Measurements from ENCODE around the gene NPAS1.

Gene NPAS1

DNA sequence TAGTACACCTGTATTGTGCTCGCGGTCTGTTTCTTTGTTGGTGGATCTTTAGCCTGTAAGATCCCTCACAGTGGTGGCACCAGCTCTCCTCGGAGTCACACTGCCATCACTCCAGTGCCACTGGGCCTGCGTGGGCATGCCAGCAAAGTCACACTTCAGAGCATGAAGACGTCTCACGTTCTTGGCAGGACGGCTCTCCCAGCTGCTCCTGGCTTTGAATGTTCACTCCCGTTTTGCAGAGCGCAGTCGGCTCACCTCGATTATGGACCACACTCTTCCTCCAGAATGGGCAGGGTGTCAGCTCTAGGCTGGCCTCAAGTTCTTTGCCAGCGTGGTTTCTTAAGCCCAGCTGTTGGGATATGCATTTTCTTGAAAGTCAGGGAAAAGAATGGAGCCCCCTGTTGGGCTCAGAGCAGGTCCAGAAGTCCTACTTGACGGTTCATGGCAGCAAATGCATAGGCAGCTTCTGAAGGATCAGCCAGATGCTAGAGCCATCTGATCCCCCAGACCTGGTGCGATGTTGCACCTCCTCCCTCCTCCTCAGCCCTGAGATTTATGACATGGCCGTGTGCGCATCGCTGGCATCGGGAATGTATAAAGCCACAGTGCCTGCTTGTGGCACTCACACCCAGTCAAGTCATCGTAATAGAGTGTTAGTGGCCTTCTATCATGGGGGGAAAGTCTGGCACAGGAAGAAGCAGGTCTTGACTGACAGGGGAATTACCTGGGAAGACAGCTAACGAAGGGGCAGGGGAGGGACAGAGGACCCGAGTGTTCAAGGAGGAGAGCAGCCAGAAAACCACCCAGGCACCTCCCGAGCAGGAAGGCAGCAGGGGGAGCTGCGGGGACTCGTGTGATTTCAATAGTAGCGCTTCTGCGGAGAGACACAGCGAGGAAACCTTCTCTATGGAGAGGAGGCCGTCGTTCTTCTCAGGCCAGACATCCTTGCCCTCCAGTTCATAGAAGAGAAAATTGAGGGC is 40.2 kb upstream of the NPAS1 start:
- TF ChIP-seq, protein P1, sequence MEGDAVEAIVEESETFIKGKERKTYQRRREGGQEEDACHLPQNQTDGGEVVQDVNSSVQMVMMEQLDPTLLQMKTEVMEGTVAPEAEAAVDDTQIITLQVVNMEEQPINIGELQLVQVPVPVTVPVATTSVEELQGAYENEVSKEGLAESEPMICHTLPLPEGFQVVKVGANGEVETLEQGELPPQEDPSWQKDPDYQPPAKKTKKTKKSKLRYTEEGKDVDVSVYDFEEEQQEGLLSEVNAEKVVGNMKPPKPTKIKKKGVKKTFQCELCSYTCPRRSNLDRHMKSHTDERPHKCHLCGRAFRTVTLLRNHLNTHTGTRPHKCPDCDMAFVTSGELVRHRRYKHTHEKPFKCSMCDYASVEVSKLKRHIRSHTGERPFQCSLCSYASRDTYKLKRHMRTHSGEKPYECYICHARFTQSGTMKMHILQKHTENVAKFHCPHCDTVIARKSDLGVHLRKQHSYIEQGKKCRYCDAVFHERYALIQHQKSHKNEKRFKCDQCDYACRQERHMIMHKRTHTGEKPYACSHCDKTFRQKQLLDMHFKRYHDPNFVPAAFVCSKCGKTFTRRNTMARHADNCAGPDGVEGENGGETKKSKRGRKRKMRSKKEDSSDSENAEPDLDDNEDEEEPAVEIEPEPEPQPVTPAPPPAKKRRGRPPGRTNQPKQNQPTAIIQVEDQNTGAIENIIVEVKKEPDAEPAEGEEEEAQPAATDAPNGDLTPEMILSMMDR (IDR thresholded peaks at IDR 0.05): no peak
- Histone ChIP-seq H3K9me3 (no peaks in the 10 kb centered on the region), H3K4me3 (no peak overlapping the region), H3K4me1 (peaks cover 15 to 98% (median 88%) of the 10 kb centered on the region in 4 donors), H3K27me3 (no peaks in the 10 kb centered on the region), H3K27ac (peak overlapping the region; percentile 81 to 82), H3K36me3 (no peaks in the 10 kb centered on the region)
- intact Hi-C loops (cut with DNase I; ENCODE audit: low total_unique reads): loop anchor here (5.0 kb wide), 1 partner anchor 42 kb away; no protein-coding TSS in a partner anchor
- DNase-seq: peak in 1 of 2 donors; percentile 68

DNA sequence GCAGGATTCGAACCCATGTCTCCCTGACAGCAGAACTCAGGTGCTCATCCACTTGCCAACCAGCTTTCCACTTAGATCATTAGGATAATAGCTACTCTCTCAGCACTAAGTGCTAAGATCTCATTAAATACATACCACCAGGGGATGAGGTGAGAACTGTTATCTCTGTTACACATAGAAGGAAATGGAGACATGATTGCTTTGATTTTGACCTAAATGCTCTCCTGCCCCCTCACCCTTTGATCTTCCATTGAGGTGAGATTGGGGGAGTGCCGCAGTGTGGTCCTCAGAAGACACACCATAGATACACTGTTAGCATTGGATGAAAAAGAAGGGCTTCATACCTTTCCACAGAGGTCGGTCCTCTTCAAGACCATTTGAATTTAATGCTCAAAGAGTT is 38.9 kb upstream of the NPAS1 start:
- peaks cover 15 to 97% (median 84%) of the 10 kb centered on the region in 4 donors for H3K4me1 ChIP-seq
- no peaks in the 10 kb centered on the region for H3K27me3 ChIP-seq
- TF ChIP-seq, protein P1 (IDR thresholded peaks at IDR 0.05): no peak
- H3K4me3 ChIP-seq: no peak overlapping the region
- no peaks in the 10 kb centered on the region for H3K9me3 ChIP-seq
- peak overlapping the region; percentile 81 to 82 for H3K27ac ChIP-seq
- intact Hi-C loops (cut with DNase I; ENCODE audit: low total_unique reads): no loop called here
- H3K36me3 ChIP-seq: no peaks in the 10 kb centered on the region
- DNase-seq: no peak

DNA sequence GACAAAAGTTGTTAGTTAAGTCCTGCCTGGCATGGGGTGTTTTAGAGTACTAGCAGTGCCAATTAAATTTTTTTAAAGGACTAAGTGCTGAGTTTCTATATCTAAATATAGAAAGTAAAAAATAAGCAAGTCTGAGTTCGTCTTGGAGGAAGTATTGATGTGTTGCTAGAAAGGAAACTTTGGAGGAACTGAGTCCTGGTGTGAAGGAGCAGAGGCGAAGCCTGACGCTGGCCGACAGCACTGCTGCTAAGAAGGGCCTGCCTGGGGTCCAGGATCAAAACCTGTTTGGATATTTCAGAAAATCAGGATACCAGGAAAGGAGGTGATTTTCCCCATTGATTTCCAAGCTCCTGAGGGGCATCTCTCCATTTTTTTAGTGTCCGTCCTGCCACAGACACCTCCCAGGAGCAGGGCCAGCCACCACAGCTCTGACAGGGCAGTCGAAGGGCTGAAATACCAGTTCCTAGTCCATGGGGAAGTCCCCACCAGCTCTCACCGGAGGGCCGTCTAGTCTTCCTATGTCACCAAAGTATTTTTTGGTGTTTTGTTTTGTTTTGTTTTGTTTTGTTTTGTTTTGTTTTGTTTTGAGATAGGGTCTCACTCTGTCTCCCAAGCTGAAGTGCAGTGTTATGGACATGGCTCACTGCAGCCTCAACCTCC is 38.2 kb upstream of the NPAS1 start:
- Histone ChIP-seq H3K4me1 (peaks cover 14 to 93% (median 80%) of the 10 kb centered on the region in 4 donors), H3K4me3 (no peak overlapping the region), H3K27ac (peak overlapping the region; percentile 41 to 81), H3K9me3 (no peaks in the 10 kb centered on the region), H3K27me3 (no peaks in the 10 kb centered on the region), H3K36me3 (no peaks in the 10 kb centered on the region)
- intact Hi-C loops (cut with DNase I; ENCODE audit: low total_unique reads): no loop called here
- TF ChIP-seq, protein P1 (IDR thresholded peaks at IDR 0.05): no peak
- peak in 1 of 2 donors; percentile 62 for DNase-seq

DNA sequence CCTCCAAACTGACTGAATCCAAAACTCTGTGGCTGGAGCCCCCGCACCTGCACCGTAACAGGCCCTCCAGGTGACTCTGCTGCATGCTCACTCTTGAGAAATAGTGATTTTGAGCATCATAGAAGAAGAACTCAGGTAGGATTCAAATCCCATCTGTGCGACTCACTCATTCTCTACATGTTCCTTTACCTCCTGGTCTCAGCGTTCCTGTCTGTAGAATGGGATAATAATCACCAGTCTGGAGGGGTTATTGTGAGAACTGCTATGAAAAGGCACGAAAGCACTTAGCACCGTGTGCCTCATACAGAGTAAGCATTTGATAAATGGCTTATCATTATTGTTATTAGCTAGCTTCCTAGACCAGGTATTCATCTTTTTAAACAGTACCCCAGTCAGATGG is 36.5 kb upstream of the NPAS1 start:
- TF ChIP-seq, protein P1 (IDR thresholded peaks at IDR 0.05): no peak
- Histone ChIP-seq H3K36me3 (peaks cover 0 to 3% (median 3%) of the 10 kb centered on the region in 3 donors), H3K4me3 (no peak overlapping the region), H3K4me1 (peaks cover 0 to 76% (median 63%) of the 10 kb centered on the region in 4 donors), H3K27ac (peak overlapping the region in 1 of 2 donors; percentile 81), H3K9me3 (no peaks in the 10 kb centered on the region), H3K27me3 (no peaks in the 10 kb centered on the region)
- DNase-seq: no peak
- intact Hi-C loops (cut with DNase I; ENCODE audit: low total_unique reads): no loop called here

DNA sequence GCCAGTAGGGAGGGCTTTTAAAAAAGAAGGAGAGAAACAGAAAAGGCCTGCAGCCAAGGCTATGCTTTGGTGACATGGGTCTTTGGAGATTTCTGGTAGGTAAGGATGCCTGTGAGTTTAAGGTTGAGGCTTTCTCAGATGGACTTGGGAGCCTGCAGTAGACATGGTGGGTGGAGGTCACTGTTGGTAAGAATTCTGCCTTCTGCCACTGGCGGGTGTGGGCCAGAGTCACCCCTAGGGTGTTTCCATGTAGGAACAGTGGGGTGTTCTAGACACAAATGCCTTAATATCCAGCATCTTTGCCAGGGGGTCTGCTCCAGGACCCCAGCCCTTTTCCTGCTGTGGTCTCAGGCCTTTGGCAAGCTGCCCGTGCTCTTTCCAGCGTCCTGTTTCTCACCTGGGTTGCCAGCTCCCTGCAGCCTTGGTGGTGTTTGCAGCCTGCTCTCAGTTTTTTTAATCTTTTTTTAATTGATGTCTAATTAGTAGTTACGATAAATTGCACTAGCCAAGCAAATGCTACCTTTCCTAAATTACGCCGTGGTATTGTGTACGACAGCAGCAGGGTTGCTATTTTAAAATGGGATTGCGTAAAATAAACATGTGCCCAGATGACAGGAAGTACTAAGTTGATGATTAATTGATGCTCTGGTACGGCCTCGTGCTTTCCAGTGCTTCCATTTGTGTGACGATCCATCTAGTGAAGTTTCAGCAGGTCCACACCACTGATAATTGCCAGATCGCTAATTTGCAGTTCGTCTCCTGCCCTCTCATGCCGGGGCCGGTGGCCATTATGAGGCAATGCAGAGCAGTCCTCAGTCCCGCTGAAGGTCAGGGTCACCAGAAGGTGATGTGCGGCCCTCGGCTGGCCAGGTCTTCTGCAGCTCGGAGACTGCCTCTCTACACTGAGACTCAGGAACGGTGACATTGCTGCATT is 35.3 kb upstream of the NPAS1 start:
- no peaks in the 10 kb centered on the region for H3K9me3 ChIP-seq
- intact Hi-C loops (cut with DNase I; ENCODE audit: low total_unique reads): no loop called here
- no peaks in the 10 kb centered on the region for H3K27me3 ChIP-seq
- H3K4me1 ChIP-seq: peaks cover 0 to 64% (median 51%) of the 10 kb centered on the region in 4 donors
- TF ChIP-seq, protein P1 (IDR thresholded peaks at IDR 0.05): no peak
- no peak for DNase-seq
- H3K4me3 ChIP-seq: no peak overlapping the region
- H3K36me3 ChIP-seq: peaks cover 3 to 16% (median 9%) of the 10 kb centered on the region in 3 donors
- H3K27ac ChIP-seq: peak overlapping the region; percentile 49 to 62

Measured in tibial artery (tissue), 4 donors.